ENCODE data around the gene DCANP1. TPM values are rescaled to one million over a fixed set of nuclear protein-coding genes. Genes with fewer than 3 reads are reported as not detected.

The DCANP1 gene
- total and polyA plus RNA-seq, 5 donors from 2014 or later: not detected

- H3K4me1 Mint-ChIP-seq: peaks cover 0 to 9% (median 1%) of the 10 kb centered on the region in 4 donors
- H3K9me3 Mint-ChIP-seq: peaks cover 0 to 2% (median 0%) of the 10 kb centered on the region in 7 donors
- ATAC-seq (ENCODE audit: low read depth in 2 of 2): no peak
- no peaks in the 10 kb centered on the region for H3K36me3 ChIP-seq (ENCODE audit: control insufficient read depth, insufficient read depth, low read length)
- no peaks in the 10 kb centered on the region for H3K4me1 ChIP-seq (ENCODE audit: control insufficient read depth, insufficient read depth, low read length, poor library complexity, severe bottlenecking)
- DNase-seq: no peak
- H3K9me3 ChIP-seq (ENCODE audit: control insufficient read depth in 2 of 2, low read length in 2 of 2): no peaks in the 10 kb centered on the region
- H3K27ac Mint-ChIP-seq: no peak overlapping the region
- no peak overlapping the region for H3K27ac ChIP-seq (ENCODE audit: insufficient read depth, low read length, poor library complexity, severe bottlenecking)
- H3K27me3 Mint-ChIP-seq: peaks cover 72% of the 10 kb centered on the region
- H3K27me3 ChIP-seq (ENCODE audit: control insufficient read depth, insufficient read depth, low read length): peaks cover 24% of the 10 kb centered on the region
- H3K36me3 Mint-ChIP-seq: no peaks in the 10 kb centered on the region
- H3K4me3 Mint-ChIP-seq: no peak overlapping the region
- no peak overlapping the region for H3K4me3 ChIP-seq (ENCODE audit: low read depth, low read length)
These were observed 43.3 kb upstream of the DCANP1 start for GRCh38 chr5:135490245-135491037.

GRCh38 chr5:135489466-135490244, 42.5 kb upstream of the DCANP1 start:
- H3K4me1 ChIP-seq (ENCODE audit: control insufficient read depth, insufficient read depth, low read length, poor library complexity, severe bottlenecking): no peaks in the 10 kb centered on the region
- Mint-ChIP-seq H3K9me3 (peaks cover 0 to 2% (median 0%) of the 10 kb centered on the region in 7 donors), H3K27ac (no peak overlapping the region), H3K4me3 (no peak overlapping the region), H3K4me1 (peaks cover 0 to 9% (median 1%) of the 10 kb centered on the region in 4 donors), H3K36me3 (no peaks in the 10 kb centered on the region), H3K27me3 (peaks cover 77% of the 10 kb centered on the region)
- no peaks in the 10 kb centered on the region for H3K36me3 ChIP-seq (ENCODE audit: control insufficient read depth, insufficient read depth, low read length)
- no peaks in the 10 kb centered on the region for H3K9me3 ChIP-seq (ENCODE audit: control insufficient read depth in 2 of 2, low read length in 2 of 2)
- peaks cover 26% of the 10 kb centered on the region for H3K27me3 ChIP-seq (ENCODE audit: control insufficient read depth, insufficient read depth, low read length)
- ATAC-seq (ENCODE audit: low read depth in 2 of 2) (no peak), DNase-seq (no peak)
- no peak overlapping the region for H3K4me3 ChIP-seq (ENCODE audit: low read depth, low read length)
- H3K27ac ChIP-seq (ENCODE audit: insufficient read depth, low read length, poor library complexity, severe bottlenecking): no peak overlapping the region

GRCh38 chr5:135488727-135489465, 41.7 kb upstream of the DCANP1 start:
- Histone ChIP-seq H3K4me3 (ENCODE audit: low read depth, low read length) (no peak overlapping the region), H3K27me3 (ENCODE audit: control insufficient read depth, insufficient read depth, low read length) (peaks cover 26% of the 10 kb centered on the region), H3K36me3 (ENCODE audit: control insufficient read depth, insufficient read depth, low read length) (no peaks in the 10 kb centered on the region), H3K27ac (ENCODE audit: insufficient read depth, low read length, poor library complexity, severe bottlenecking) (no peak overlapping the region), H3K9me3 (ENCODE audit: control insufficient read depth in 2 of 2, low read length in 2 of 2) (no peaks in the 10 kb centered on the region), H3K4me1 (ENCODE audit: control insufficient read depth, insufficient read depth, low read length, poor library complexity, severe bottlenecking) (no peaks in the 10 kb centered on the region)
- Mint-ChIP-seq H3K4me3 (no peak overlapping the region), H3K36me3 (no peaks in the 10 kb centered on the region), H3K9me3 (peaks cover 0 to 2% (median 0%) of the 10 kb centered on the region in 7 donors), H3K27me3 (peaks cover 77% of the 10 kb centered on the region), H3K4me1 (peaks cover 0 to 9% (median 1%) of the 10 kb centered on the region in 4 donors), H3K27ac (no peak overlapping the region)
- DNase-seq (no peak), ATAC-seq (ENCODE audit: low read depth in 2 of 2) (no peak)

- Mint-ChIP-seq H3K4me1 (peaks cover 0 to 9% (median 1%) of the 10 kb centered on the region in 4 donors), H3K36me3 (no peaks in the 10 kb centered on the region), H3K27me3 (peaks cover 75% of the 10 kb centered on the region), H3K9me3 (peaks cover 0 to 2% (median 0%) of the 10 kb centered on the region in 7 donors), H3K4me3 (no peak overlapping the region), H3K27ac (no peak overlapping the region)
- Histone ChIP-seq H3K36me3 (ENCODE audit: control insufficient read depth, insufficient read depth, low read length) (no peaks in the 10 kb centered on the region), H3K4me3 (ENCODE audit: low read depth, low read length) (no peak overlapping the region), H3K9me3 (ENCODE audit: control insufficient read depth in 2 of 2, low read length in 2 of 2) (no peaks in the 10 kb centered on the region), H3K27me3 (ENCODE audit: control insufficient read depth, insufficient read depth, low read length) (peaks cover 26% of the 10 kb centered on the region), H3K27ac (ENCODE audit: insufficient read depth, low read length, poor library complexity, severe bottlenecking) (no peak overlapping the region), H3K4me1 (ENCODE audit: control insufficient read depth, insufficient read depth, low read length, poor library complexity, severe bottlenecking) (no peaks in the 10 kb centered on the region)
- DNase-seq (no peak), ATAC-seq (ENCODE audit: low read depth in 2 of 2) (no peak)
These were observed 40.8 kb upstream of the DCANP1 start for GRCh38 chr5:135487839-135488514.

GRCh38 chr5:135487037-135487395, 39.9 kb upstream of the DCANP1 start:
- no peaks in the 10 kb centered on the region for H3K36me3 Mint-ChIP-seq

GRCh38 chr5:135486131-135487036, 39.2 kb upstream of the DCANP1 start:
- ATAC-seq (ENCODE audit: low read depth in 2 of 2) (no peak), DNase-seq (no peak)
- H3K27me3 ChIP-seq (ENCODE audit: control insufficient read depth, insufficient read depth, low read length): peaks cover 18% of the 10 kb centered on the region
- H3K4me1 Mint-ChIP-seq: peaks cover 0 to 9% (median 1%) of the 10 kb centered on the region in 4 donors
- no peaks in the 10 kb centered on the region for H3K4me1 ChIP-seq (ENCODE audit: control insufficient read depth, insufficient read depth, low read length, poor library complexity, severe bottlenecking)
- peaks cover 59% of the 10 kb centered on the region for H3K27me3 Mint-ChIP-seq
- H3K4me3 Mint-ChIP-seq: no peak overlapping the region
- no peak overlapping the region for H3K27ac ChIP-seq (ENCODE audit: insufficient read depth, low read length, poor library complexity, severe bottlenecking)
- peak overlapping the region in 1 of 3 donors; percentile 71 for H3K27ac Mint-ChIP-seq
- H3K36me3 Mint-ChIP-seq: no peaks in the 10 kb centered on the region
- no peak overlapping the region for H3K4me3 ChIP-seq (ENCODE audit: low read depth, low read length)
- peaks cover 0 to 2% (median 0%) of the 10 kb centered on the region in 7 donors for H3K9me3 Mint-ChIP-seq
- H3K36me3 ChIP-seq (ENCODE audit: control insufficient read depth, insufficient read depth, low read length): no peaks in the 10 kb centered on the region
- H3K9me3 ChIP-seq (ENCODE audit: control insufficient read depth in 2 of 2, low read length in 2 of 2): no peaks in the 10 kb centered on the region

More at GRCh38 chr5:135487037-135487395, 39.9 kb upstream of the DCANP1 start:
- H3K4me1 ChIP-seq (ENCODE audit: control insufficient read depth, insufficient read depth, low read length, poor library complexity, severe bottlenecking): no peaks in the 10 kb centered on the region
- H3K27ac Mint-ChIP-seq: no peak overlapping the region
- no peaks in the 10 kb centered on the region for H3K9me3 ChIP-seq (ENCODE audit: control insufficient read depth in 2 of 2, low read length in 2 of 2)
- peaks cover 0 to 9% (median 1%) of the 10 kb centered on the region in 4 donors for H3K4me1 Mint-ChIP-seq
- H3K27ac ChIP-seq (ENCODE audit: insufficient read depth, low read length, poor library complexity, severe bottlenecking): no peak overlapping the region
- ATAC-seq (ENCODE audit: low read depth in 2 of 2) (no peak), DNase-seq (no peak)
- H3K9me3 Mint-ChIP-seq: peaks cover 0 to 2% (median 0%) of the 10 kb centered on the region in 7 donors
- no peaks in the 10 kb centered on the region for H3K36me3 ChIP-seq (ENCODE audit: control insufficient read depth, insufficient read depth, low read length)
- H3K27me3 ChIP-seq (ENCODE audit: control insufficient read depth, insufficient read depth, low read length): peaks cover 19% of the 10 kb centered on the region
- no peak overlapping the region for H3K4me3 ChIP-seq (ENCODE audit: low read depth, low read length)
- no peak overlapping the region for H3K4me3 Mint-ChIP-seq
- peaks cover 65% of the 10 kb centered on the region for H3K27me3 Mint-ChIP-seq
